Thymus (tissue), 11 donors: ENCODE data around the gene SMPDL3A. TPM values are rescaled to one million over a fixed set of nuclear protein-coding genes. Genes with fewer than 3 reads are reported as not detected.

Source experiments
- DNase-seq, 9 donors: peaks; one replicate each; pipeline ENCODE4 v3.0.0-alpha.2; 2013; ENCODE audit warnings: low spot score in 9 of 9, low read depth in 6 of 9, missing footprints in 1 of 9
- H3K27ac ChIP-seq, 2 donors: one replicate each; pipeline ENCODE4 v1.5.1; 2013; ENCODE audit warnings: control low read depth in 1 of 2, low read depth in 1 of 2, low read length in 1 of 2, mild to moderate bottlenecking in 1 of 2, moderate library complexity in 1 of 2
- H3K27me3 ChIP-seq, 2 donors: one replicate each; pipeline ENCODE4 v1.5.1; 2013; ENCODE audit warnings: low read length in 1 of 2; ENCODE audit not compliant: control insufficient read depth in 2 of 2, insufficient read depth in 1 of 2
- H3K36me3 ChIP-seq, 2 donors: one replicate each; pipeline ENCODE4 v1.5.1; 2013; ENCODE audit warnings: low read length in 1 of 2, mild to moderate bottlenecking in 1 of 2, moderate library complexity in 1 of 2; ENCODE audit not compliant: control insufficient read depth in 2 of 2, insufficient read depth in 2 of 2
- H3K4me1 ChIP-seq, 2 donors: one replicate each; pipeline ENCODE4 v1.5.1; 2013; ENCODE audit warnings: low read length in 2 of 2; ENCODE audit not compliant: control insufficient read depth in 2 of 2, insufficient read depth in 2 of 2
- H3K4me3 ChIP-seq, 2 donors: one replicate each; pipeline ENCODE4 v1.5.1; 2013; ENCODE audit warnings: low read length in 2 of 2, control low read depth in 1 of 2, mild to moderate bottlenecking in 1 of 2
- H3K9me3 ChIP-seq, 2 donors: one replicate each; pipeline ENCODE4 v1.5.1; 2013; ENCODE audit warnings: low read length in 1 of 2, mild to moderate bottlenecking in 1 of 2; ENCODE audit not compliant: control insufficient read depth in 2 of 2, insufficient read depth in 1 of 2
- WGBS: extraction: QIAGEN DNeasy Blood & Tissue Kit; methylation state at CpG from one replicate; pipeline ENCODE4 v1.1.7; 2013; 5-methylcytosine and 5-hydroxymethylcytosine counted together
- polyA plus RNA-seq: library from polyadenylated mRNA; stranded (reverse); fragments of 200-250 nt; gene quantifications from one replicate; pipeline ENCODE4 v1.2.3, GENCODE V29; 2013
- total RNA-seq: library from RNA; stranded (reverse); fragments of 120-200 nt; gene quantifications from one replicate; pipeline ENCODE4 v1.2.4, GENCODE V29; 2013
- donor health status: healthy.

SMPDL3A gene
- total and polyA plus RNA-seq, 2 donors, result 10.2 to 23.0 TPM

DNA sequence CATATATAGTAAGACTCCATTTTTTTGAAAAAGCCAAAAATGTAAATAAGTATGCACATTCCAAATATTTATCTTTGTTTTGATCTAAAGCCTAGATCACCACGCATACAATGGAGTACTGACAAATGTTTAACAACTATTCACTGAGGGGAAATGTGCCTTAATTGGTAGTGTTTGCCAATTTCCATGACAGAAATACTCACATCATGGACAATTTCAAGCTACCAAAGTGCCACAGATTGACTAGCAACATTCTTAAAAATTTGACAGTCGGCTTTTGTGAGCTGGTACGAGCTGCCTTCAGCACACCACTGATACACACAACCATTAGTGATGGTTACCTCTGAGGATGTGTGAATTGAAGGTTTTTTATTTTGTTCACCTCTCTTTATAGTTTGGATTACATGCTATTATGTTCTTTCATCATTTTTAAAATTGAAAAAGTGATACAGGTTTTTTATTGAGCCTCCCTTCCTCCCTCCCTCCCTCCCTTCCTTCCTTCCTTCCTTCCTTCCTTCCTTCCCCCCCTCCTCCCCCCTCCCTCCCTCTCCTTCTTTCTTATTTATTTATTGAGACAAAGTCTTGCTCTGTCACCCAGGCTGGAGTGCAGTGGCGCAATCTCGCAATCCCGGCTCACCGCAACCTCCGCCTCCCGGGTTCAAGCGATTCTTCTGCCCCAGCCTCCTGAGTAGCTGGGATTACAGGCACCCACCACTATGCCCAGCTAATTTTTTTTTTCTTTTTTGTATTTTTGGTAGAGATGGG is 19.2 kb downstream of the SMPDL3A start:
- no peaks in the 10 kb centered on the region for H3K9me3 ChIP-seq

DNA sequence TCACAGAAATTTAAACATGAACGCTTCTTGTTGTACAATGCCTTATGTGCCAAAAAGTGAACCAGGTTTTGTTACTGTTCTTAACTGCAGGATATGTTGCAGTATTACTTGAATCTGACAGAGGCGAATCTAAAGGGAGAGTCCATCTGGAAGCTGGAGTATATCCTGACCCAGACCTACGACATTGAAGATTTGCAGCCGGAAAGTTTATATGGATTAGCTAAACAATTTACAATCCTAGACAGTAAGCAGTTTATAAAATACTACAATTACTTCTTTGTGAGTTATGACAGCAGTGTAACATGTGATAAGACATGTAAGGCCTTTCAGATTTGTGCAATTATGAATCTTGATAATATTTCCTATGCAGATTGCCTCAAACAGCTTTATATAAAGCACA is 19.9 kb downstream of the SMPDL3A start:
- no peak overlapping the region for H3K4me3 ChIP-seq
- no peaks in the 10 kb centered on the region for H3K27me3 ChIP-seq
- H3K9me3 ChIP-seq, result no peaks in the 10 kb centered on the region
- DNase-seq, result no peak
- no peaks in the 10 kb centered on the region for H3K36me3 ChIP-seq
- H3K27ac ChIP-seq, result no peak overlapping the region
- no peaks in the 10 kb centered on the region for H3K4me1 ChIP-seq
- 97% methylated on average over 4 of the region's 4 CpGs for WGBS

More for the DNA sequence above, 19.2 kb downstream of the SMPDL3A start:
- DNase-seq, result no peak
- WGBS, result 98% methylated on average over 10 of the region's 10 CpGs
- Histone ChIP-seq H3K4me3 (no peak overlapping the region), H3K27me3 (no peaks in the 10 kb centered on the region), H3K4me1 (no peaks in the 10 kb centered on the region), H3K27ac (no peak overlapping the region), H3K36me3 (no peaks in the 10 kb centered on the region)

GRCh38 chr6:122809691-122810090 is 20.6 kb downstream of the SMPDL3A start:
- WGBS, result 87% methylated on average over 2 of the region's 2 CpGs
- no peaks in the 10 kb centered on the region for H3K36me3 ChIP-seq
- H3K9me3 ChIP-seq, result no peaks in the 10 kb centered on the region
- H3K27me3 ChIP-seq, result no peaks in the 10 kb centered on the region
- DNase-seq, result no peak
- no peak overlapping the region for H3K27ac ChIP-seq
- no peaks in the 10 kb centered on the region for H3K4me1 ChIP-seq
- H3K4me3 ChIP-seq, result no peak overlapping the region

- Histone ChIP-seq H3K4me3 (no peak overlapping the region), H3K36me3 (no peaks in the 10 kb centered on the region), H3K9me3 (no peaks in the 10 kb centered on the region), H3K27me3 (no peaks in the 10 kb centered on the region), H3K4me1 (no peaks in the 10 kb centered on the region), H3K27ac (no peak overlapping the region)
- WGBS, result 82% methylated on average over 1 of the region's 1 CpG
- DNase-seq, result no peak
Observed at GRCh38 chr6:122810189-122810588, 21.1 kb downstream of the SMPDL3A start.

GRCh38 chr6:122817358-122817757 is 28.3 kb downstream of the SMPDL3A start:
- no peaks in the 10 kb centered on the region for H3K9me3 ChIP-seq
- H3K36me3 ChIP-seq, result no peaks in the 10 kb centered on the region
- no peak for DNase-seq
- 71% methylated on average over 2 of the region's 2 CpGs for WGBS
- no peaks in the 10 kb centered on the region for H3K27me3 ChIP-seq
- no peak overlapping the region for H3K4me3 ChIP-seq
- no peaks in the 10 kb centered on the region for H3K4me1 ChIP-seq
- no peak overlapping the region for H3K27ac ChIP-seq

- WGBS, result 76% methylated on average over 4 of the region's 4 CpGs
- Histone ChIP-seq H3K27ac (no peak overlapping the region), H3K4me1 (no peaks in the 10 kb centered on the region), H3K9me3 (no peaks in the 10 kb centered on the region), H3K4me3 (no peak overlapping the region), H3K27me3 (no peaks in the 10 kb centered on the region), H3K36me3 (no peaks in the 10 kb centered on the region)
- no peak for DNase-seq
Observed at GRCh38 chr6:122817766-122818165, 28.7 kb downstream of the SMPDL3A start.

GRCh38 chr6:122818866-122819265 is 29.8 kb downstream of the SMPDL3A start:
- WGBS, result 86% methylated on average over 2 of the region's 2 CpGs
- Histone ChIP-seq H3K27ac (no peak overlapping the region), H3K4me1 (no peaks in the 10 kb centered on the region), H3K36me3 (no peaks in the 10 kb centered on the region), H3K27me3 (no peaks in the 10 kb centered on the region), H3K4me3 (no peak overlapping the region), H3K9me3 (no peaks in the 10 kb centered on the region)
- DNase-seq, result no peak

DNA sequence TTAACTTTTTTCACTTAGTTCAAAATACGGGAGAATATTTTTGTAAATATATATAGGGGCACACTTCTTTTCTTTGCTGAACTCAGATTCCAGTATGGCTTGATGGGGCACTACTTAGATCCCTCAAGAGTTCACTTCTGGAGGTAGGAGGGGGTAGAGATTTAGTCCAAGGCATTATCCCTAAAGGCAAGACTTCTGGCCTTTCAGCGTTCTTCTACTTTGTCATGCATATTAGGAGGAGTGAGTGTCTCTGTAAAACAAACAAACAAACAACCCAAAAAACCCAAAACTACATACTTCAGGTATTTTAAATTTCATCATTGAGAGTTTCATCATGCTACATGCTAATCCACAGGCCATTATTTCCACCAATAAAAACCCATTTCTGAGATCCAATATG is 32.0 kb downstream of the SMPDL3A start:
- WGBS, result 92% methylated on average over 2 of the region's 2 CpGs
- no peaks in the 10 kb centered on the region for H3K9me3 ChIP-seq
- H3K27me3 ChIP-seq, result no peaks in the 10 kb centered on the region
- no peak for DNase-seq
- H3K27ac ChIP-seq, result no peak overlapping the region
- no peak overlapping the region for H3K4me3 ChIP-seq
- no peaks in the 10 kb centered on the region for H3K4me1 ChIP-seq
- H3K36me3 ChIP-seq, result no peaks in the 10 kb centered on the region

- 91% methylated on average over 5 of the region's 5 CpGs for WGBS
- Histone ChIP-seq H3K9me3 (no peaks in the 10 kb centered on the region), H3K27me3 (no peaks in the 10 kb centered on the region), H3K27ac (no peak overlapping the region), H3K4me1 (no peaks in the 10 kb centered on the region), H3K4me3 (no peak overlapping the region), H3K36me3 (no peaks in the 10 kb centered on the region)
- no peak for DNase-seq
Observed at GRCh38 chr6:122825163-122825562, 36.1 kb downstream of the SMPDL3A start.
